ENCODE data around the gene MARVELD1.

GRCh38 chr10:97723001-97723400 is 9.5 kb downstream of the MARVELD1 start:
- TF ChIP-seq BRCA1 (IDR thresholded peaks at IDR 0.05; ENCODE audit: low read depth, low read length) = no peak
- no peak for TF ChIP-seq EP300 (IDR thresholded peaks at IDR 0.05; ENCODE audit: borderline replicate concordance in 1 of 2, low read depth in 2 of 2, low read length in 2 of 2)
- peak in 1 of 3 experiments; percentile 25; a peak in 1 of 4 replicates for TF ChIP-seq CTCF (IDR thresholded peaks at IDR 0.05; ENCODE audit: control extremely low read depth in 1 of 3, insufficient read depth in 1 of 3, low read depth in 1 of 3, low read length in 3 of 3)
- no peak for TF ChIP-seq MAX (IDR thresholded peaks at IDR 0.05)
- TF ChIP-seq HDAC2 (IDR thresholded peaks at IDR 0.05; ENCODE audit: borderline replicate concordance in 1 of 2, low read depth in 2 of 2, low read length in 2 of 2) = no peak
- no peak for TF ChIP-seq CEBPB (IDR thresholded peaks at IDR 0.05; ENCODE audit: low read depth, low read length)
- no peak for TF ChIP-seq KDM1A (IDR thresholded peaks at IDR 0.05; ENCODE audit: borderline replicate concordance, low read length)
- TF ChIP-seq E2F6 (IDR thresholded peaks at IDR 0.05) = no peak
- TF ChIP-seq YY1 (IDR thresholded peaks at IDR 0.05; ENCODE audit: low read depth, low read length) = no peak
